BLaER1 (cell line): ENCODE data around the gene TNNT3.

Experiments used
- H3K27ac ChIP-seq: shearing (Covaris generic); formaldehyde crosslinking; 2 replicates; pipeline ENCODE4 v1.8.1; 2022
- H3K27me3 ChIP-seq: shearing (Covaris generic); formaldehyde crosslinking; 2 replicates; pipeline ENCODE4 v1.8.1; 2022
- H3K36me3 ChIP-seq: shearing (Covaris generic); formaldehyde crosslinking; 2 replicates; pipeline ENCODE4 v1.8.1; 2022
- H3K4me1 ChIP-seq: shearing (Covaris generic); formaldehyde crosslinking; 2 replicates; pipeline ENCODE4 v1.8.1; 2022
- H3K4me2 ChIP-seq: shearing (Covaris generic); formaldehyde crosslinking; 2 replicates; pipeline ENCODE4 v1.8.1; 2022
- H3K4me3 ChIP-seq: shearing (Covaris generic); formaldehyde crosslinking; 2 replicates; pipeline ENCODE4 v1.8.1; 2022
- H3K9ac ChIP-seq: shearing (Covaris generic); formaldehyde crosslinking; 2 replicates; pipeline ENCODE4 v1.8.1; 2022
- H3K9me3 ChIP-seq: shearing (Covaris generic); formaldehyde crosslinking; 2 replicates; pipeline ENCODE4 v1.8.1; 2022
- H4K20me1 ChIP-seq: shearing (Covaris generic); formaldehyde crosslinking; 2 replicates; pipeline ENCODE4 v1.8.1; 2022
- Cebpa-rat ChIP-seq: shearing (Covaris generic); IDR thresholded peaks from 2 replicates; pipeline ENCODE4 v1.8.1; 2022

The TNNT3 gene

DNA sequence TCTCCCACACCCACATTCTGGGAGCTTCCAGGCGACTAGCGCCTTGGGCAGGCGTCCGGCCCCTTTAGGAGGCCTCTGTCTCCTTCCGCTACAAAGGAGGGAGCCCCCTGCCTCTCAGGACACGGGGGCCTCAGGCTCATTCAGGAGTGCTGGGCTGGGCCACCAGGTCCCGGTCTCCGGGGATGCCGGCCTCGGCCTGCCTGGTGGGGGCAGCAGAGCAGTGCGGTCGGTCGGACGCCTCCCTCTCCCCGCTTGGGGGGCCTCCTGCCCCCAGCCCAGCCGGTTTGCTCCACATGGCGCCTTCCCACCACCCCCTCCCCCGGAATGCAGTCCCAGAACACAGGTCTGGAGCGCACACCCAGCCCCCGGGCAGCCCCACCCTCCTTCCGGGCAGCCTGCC lies 49.5 kb downstream of the TNNT3 start:
- no peak for TF ChIP-seq Cebpa-rat
- Histone ChIP-seq H3K4me2 (no peak overlapping the region), H3K27me3 (no peaks in the 10 kb centered on the region), H3K27ac (no peak overlapping the region), H4K20me1 (no peaks in the 10 kb centered on the region), H3K9ac (no peak overlapping the region), H3K9me3 (no peaks in the 10 kb centered on the region), H3K36me3 (no peaks in the 10 kb centered on the region), H3K4me3 (no peak overlapping the region), H3K4me1 (no peaks in the 10 kb centered on the region)

DNA sequence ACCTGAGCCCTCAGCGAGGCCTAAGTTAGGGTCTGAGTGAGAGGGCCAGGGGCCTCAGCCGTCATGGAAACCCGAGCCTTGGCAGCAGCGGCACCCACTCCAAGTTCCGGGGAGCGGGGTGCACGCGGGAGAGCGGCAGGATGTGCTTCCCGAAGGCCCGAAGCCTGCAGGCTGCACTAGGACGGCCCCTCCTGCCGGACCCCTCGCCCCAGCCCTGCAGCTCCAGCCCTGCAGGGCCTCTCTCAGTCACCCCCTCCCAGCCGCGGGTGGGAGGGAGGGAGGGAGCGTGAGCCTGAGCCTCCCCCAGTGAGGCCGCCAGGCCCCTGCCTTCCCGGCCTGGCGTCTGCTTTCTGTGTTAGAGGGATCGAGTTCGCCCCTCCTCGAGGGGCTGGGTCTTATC lies 50.3 kb downstream of the TNNT3 start:
- Histone ChIP-seq H3K27ac (no peak overlapping the region), H3K36me3 (no peaks in the 10 kb centered on the region), H3K4me2 (no peak overlapping the region), H3K9me3 (no peaks in the 10 kb centered on the region), H3K27me3 (no peaks in the 10 kb centered on the region), H4K20me1 (no peaks in the 10 kb centered on the region), H3K4me3 (no peak overlapping the region), H3K9ac (no peak overlapping the region), H3K4me1 (no peaks in the 10 kb centered on the region)
- TF ChIP-seq Cebpa-rat = no peak

DNA sequence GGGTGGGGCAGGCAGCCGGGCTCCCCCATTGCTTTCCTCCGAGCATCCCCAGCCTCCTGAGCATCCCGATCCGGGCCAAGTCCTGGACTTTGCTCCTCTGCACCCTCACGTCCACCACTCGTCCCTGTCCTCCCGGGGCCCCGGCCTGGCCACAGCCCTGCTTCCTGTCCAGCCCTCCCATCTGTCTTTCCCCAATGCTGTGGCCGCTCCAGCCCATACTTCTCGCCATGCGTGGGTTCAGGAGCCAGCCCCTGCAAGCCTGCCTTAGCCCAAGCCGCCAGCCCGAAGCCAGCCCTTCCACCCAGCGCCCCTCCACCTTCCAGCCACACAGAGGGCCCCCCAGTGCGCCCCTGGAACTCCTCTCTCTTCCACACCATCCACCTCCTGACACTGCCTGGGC lies 51.5 kb downstream of the TNNT3 start:
- no peak overlapping the region for H3K4me2 ChIP-seq
- TF ChIP-seq Cebpa-rat = no peak
- no peaks in the 10 kb centered on the region for H3K36me3 ChIP-seq
- no peaks in the 10 kb centered on the region for H3K4me1 ChIP-seq
- no peak overlapping the region for H3K4me3 ChIP-seq
- H3K27me3 ChIP-seq = no peaks in the 10 kb centered on the region
- no peak overlapping the region for H3K9ac ChIP-seq
- H3K27ac ChIP-seq = no peak overlapping the region
- H4K20me1 ChIP-seq = no peaks in the 10 kb centered on the region
- no peaks in the 10 kb centered on the region for H3K9me3 ChIP-seq

DNA sequence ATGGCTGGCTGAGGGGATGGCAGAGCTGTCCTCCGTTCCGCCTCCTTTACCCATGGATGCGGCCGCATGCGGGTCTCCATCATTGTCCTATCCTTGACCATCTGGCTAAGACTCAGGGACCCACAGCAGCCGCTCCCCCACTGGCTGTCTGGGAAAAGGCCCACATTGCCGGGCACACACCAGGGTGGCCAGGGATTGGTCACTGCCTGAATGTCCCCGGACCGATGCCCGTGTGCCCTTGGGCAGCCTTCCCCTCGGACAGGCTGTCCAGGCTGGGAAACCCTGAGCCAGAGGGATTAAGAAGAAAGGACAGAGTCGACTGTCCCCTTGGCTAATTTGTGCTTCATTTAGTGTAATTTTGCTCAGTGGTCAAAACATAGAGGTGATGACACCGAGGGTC lies 55.7 kb downstream of the TNNT3 start:
- Histone ChIP-seq H3K9ac (no peak overlapping the region), H4K20me1 (no peaks in the 10 kb centered on the region), H3K9me3 (no peaks in the 10 kb centered on the region), H3K4me2 (no peak overlapping the region), H3K36me3 (no peaks in the 10 kb centered on the region), H3K4me3 (no peak overlapping the region), H3K27ac (no peak overlapping the region), H3K27me3 (no peaks in the 10 kb centered on the region), H3K4me1 (no peaks in the 10 kb centered on the region)
- no peak for TF ChIP-seq Cebpa-rat

DNA sequence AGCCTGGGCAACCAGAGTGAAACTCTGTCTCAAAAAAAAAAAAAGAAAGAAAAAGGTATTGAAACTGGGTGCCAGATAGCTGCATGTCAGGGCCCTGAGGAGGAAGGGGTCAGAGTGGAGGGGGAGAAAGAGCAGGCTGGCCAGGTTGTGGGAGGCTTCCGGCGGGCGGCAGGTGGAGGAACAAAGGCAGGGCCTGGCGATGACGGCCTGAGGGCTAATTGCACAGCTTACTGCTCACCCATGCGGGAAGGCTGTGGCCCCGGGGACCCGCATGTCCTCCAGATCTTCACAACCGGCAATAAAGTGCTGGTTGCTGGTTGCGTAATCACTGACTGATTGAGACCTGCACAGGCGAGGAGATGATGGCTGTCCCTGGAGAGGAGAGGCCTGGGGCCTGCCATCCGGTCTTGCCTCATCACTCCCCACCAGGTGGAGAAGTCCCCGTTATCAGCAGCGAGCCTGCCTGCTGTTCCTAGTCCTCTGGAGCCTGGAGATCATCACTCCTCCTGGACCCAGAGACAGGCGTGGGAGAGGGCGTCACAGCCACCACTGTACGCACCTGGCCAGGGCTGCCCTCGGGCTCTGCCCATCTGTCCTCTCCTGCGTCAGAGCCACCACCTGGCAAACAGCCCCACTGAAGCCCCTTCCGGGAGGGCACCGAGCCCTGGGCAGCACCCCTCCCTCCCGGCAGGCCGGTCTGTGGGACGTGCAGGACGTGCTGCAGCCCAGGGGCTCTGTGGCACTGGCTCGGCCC lies 59.4 kb downstream of the TNNT3 start:
- Histone ChIP-seq H4K20me1 (no peaks in the 10 kb centered on the region), H3K9me3 (no peaks in the 10 kb centered on the region), H3K4me2 (no peak overlapping the region), H3K9ac (no peak overlapping the region), H3K27ac (no peak overlapping the region), H3K36me3 (no peaks in the 10 kb centered on the region), H3K4me1 (no peaks in the 10 kb centered on the region), H3K4me3 (no peak overlapping the region), H3K27me3 (no peaks in the 10 kb centered on the region)
- peak; percentile 76 for TF ChIP-seq Cebpa-rat

DNA sequence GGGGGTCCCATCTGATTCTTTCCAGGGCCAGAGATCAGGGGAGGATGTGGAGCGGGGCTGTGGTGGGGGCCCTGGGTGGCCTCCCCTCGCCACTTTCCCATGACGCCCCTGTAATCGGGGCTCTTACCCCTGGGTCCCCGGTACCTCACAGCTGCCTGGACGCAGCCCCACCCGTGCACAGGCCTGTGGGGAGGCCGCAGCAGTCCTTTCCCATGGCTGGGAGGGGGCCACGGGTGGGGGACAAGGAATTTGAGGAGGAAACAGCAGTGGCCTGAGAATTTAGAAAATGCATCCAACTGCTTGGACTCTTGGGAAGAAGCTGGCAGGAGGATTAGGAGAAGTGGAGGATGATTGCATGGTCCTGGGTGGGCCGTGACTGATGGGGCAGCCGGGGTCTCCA lies 60.1 kb downstream of the TNNT3 start:
- Histone ChIP-seq H4K20me1 (no peaks in the 10 kb centered on the region), H3K27ac (no peak overlapping the region), H3K4me1 (no peaks in the 10 kb centered on the region), H3K9me3 (no peaks in the 10 kb centered on the region), H3K27me3 (no peaks in the 10 kb centered on the region), H3K4me2 (no peak overlapping the region), H3K9ac (no peak overlapping the region), H3K4me3 (no peak overlapping the region), H3K36me3 (no peaks in the 10 kb centered on the region)
- no peak for TF ChIP-seq Cebpa-rat

DNA sequence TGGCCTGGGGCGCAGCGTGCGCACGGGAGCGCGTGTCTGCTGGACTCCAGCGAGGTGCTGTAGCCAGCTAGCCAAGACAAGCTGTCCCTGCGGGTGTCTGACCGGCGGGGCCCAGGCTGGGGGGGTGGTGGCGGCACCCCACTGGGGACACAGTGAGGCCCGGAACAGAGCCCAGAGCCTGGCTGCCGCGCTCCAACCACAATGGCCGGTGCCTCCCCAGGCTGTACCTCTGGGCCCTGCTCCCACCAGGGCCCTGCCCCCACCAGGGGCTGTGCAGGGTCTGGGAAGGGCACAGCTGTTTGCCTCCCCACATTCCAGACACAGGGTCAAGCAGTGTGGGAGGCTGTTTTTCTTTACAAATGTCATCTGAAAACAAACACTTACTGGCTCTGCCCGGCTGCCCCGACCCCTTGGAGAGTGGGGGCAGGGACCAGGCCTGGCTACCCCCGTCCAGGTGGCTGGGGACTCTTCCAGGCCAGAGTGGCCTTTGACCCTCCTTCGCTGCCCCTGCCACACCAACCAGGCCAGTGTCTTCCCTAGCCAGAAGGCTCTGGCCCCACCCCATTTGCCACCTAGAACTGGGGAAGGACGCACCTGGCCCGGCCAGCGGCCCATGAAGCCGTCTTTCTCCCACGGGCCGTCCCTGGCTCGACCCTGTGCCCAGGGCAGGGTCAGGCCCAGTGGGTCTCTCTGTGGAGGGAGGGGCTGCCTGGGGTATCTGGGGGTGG lies 63.5 kb downstream of the TNNT3 start:
- TF ChIP-seq Cebpa-rat = no peak
- H3K4me1 ChIP-seq = no peaks in the 10 kb centered on the region
- H3K4me2 ChIP-seq = no peak overlapping the region
- H3K36me3 ChIP-seq = no peaks in the 10 kb centered on the region
- no peak overlapping the region for H3K27ac ChIP-seq
- no peak overlapping the region for H3K4me3 ChIP-seq
- H3K27me3 ChIP-seq = no peaks in the 10 kb centered on the region
- H3K9ac ChIP-seq = no peak overlapping the region
- no peaks in the 10 kb centered on the region for H3K9me3 ChIP-seq
- H4K20me1 ChIP-seq = no peaks in the 10 kb centered on the region

DNA sequence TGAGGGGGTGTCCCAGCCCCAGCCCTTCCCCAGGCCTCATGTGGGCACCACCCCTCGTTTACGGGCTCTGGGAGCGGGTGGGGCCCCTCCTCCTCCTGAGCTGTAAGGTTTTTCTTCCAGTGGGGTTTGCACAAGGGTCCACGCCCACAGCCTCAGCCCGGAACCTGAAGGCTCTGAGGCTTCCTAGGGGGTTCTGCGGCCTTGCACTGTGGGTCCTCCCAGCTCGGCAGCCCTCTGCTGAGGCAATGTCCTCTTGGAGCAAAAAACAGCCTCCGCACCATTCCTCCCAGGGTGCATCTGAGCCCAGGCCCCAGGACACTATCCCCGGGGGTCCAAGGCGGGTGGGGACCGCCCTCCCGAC lies 64.1 kb downstream of the TNNT3 start:
- H3K9ac ChIP-seq = no peak overlapping the region
- no peaks in the 10 kb centered on the region for H3K36me3 ChIP-seq
- H3K4me1 ChIP-seq = no peaks in the 10 kb centered on the region
- H3K27ac ChIP-seq = no peak overlapping the region
- TF ChIP-seq Cebpa-rat = no peak
- H3K4me3 ChIP-seq = no peak overlapping the region
- no peaks in the 10 kb centered on the region for H4K20me1 ChIP-seq
- H3K9me3 ChIP-seq = no peaks in the 10 kb centered on the region
- no peaks in the 10 kb centered on the region for H3K27me3 ChIP-seq
- H3K4me2 ChIP-seq = no peak overlapping the region

DNA sequence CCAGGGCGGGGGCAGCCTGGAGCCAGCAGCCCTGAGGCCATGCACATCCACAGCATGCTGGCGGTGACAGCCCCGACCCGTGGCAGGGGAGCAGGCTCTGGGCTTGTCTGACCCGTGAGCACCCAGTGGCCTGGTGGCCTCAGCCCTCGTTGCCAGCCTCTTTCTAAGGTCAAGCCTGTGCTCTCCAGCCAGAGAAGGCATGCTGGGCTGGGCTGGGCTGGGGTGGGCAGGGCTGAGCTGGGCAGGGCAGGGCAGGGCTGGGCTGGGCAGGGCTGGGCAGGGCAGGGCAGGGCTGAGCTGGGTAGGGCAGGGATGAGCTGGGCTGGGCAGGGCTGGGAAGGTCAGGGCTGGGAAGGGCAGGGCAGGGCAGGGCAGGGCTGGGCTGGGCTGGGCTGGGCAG lies 67.5 kb downstream of the TNNT3 start:
- no peak overlapping the region for H3K27ac ChIP-seq
- H3K4me1 ChIP-seq = no peaks in the 10 kb centered on the region
- no peaks in the 10 kb centered on the region for H3K27me3 ChIP-seq
- H3K4me2 ChIP-seq = no peak overlapping the region
- H4K20me1 ChIP-seq = no peaks in the 10 kb centered on the region
- H3K9ac ChIP-seq = no peak overlapping the region
- TF ChIP-seq Cebpa-rat = no peak
- H3K4me3 ChIP-seq = no peak overlapping the region
- no peaks in the 10 kb centered on the region for H3K36me3 ChIP-seq
- H3K9me3 ChIP-seq = no peaks in the 10 kb centered on the region

DNA sequence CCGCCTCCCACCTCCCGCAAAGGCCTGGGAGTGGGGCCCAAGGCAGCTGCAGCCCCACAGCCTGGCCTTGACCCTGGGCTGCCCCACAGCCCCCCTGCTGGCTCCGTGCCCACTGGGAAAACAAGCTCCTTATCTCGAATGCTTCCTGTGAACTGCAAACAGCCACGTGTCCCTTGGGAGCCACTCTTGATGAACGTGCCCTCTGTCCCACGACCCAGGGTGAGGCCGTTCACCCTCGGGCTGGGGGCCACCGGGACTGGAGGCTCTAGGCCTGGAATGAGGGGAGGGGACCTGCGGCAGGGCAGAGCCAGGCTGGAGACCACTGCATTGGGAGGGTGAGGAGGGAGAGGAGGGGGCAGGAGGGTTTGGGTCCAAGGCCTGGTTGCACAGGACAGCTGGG lies 68.7 kb downstream of the TNNT3 start:
- Histone ChIP-seq H3K4me1 (no peaks in the 10 kb centered on the region), H3K27ac (no peak overlapping the region), H4K20me1 (no peaks in the 10 kb centered on the region), H3K27me3 (no peaks in the 10 kb centered on the region), H3K4me3 (no peak overlapping the region), H3K36me3 (no peaks in the 10 kb centered on the region), H3K9me3 (no peaks in the 10 kb centered on the region), H3K9ac (no peak overlapping the region), H3K4me2 (no peak overlapping the region)
- no peak for TF ChIP-seq Cebpa-rat
